Measurements from ENCODE around the gene TMEM132D. TPM values are rescaled to one million over a fixed set of nuclear protein-coding genes. Genes with fewer than 3 reads are reported as not detected.

TMEM132D gene
- total and polyA plus RNA-seq, 2 of the 4 experiments (the other 2 are of a cell fraction) = not detected

- H3K27me3 ChIP-seq (ENCODE audit: control insufficient read depth, insufficient read depth, low read length) = no peaks in the 10 kb centered on the region
- dilution Hi-C loops (cut with HindIII; ENCODE audit: low sequenced_read_pairs, unreplicated experiment) (no loop called here), intact Hi-C loops (cut with micrococcal nuclease) (no loop called here), in situ Hi-C loops (cut with MboI; ENCODE audit: low sequenced_read_pairs) (no loop called here)
- no peaks in the 10 kb centered on the region for H3K4me1 ChIP-seq (ENCODE audit: control insufficient read depth, insufficient read depth, low read length)
- DNase-seq (no peak), ATAC-seq (ENCODE audit: low read depth) (no peak)
- H2BK5ac ChIP-seq (ENCODE audit: low read depth, low read length, poor library complexity, severe bottlenecking) = no peak overlapping the region
- H3K27ac ChIP-seq (ENCODE audit: insufficient read depth, low read length) = no peak overlapping the region
- H2BK15ac ChIP-seq (ENCODE audit: low read depth, low read length) = no peak overlapping the region
- H3K4ac ChIP-seq (ENCODE audit: low read depth, low read length) = no peak overlapping the region
- H3K36me3 ChIP-seq (ENCODE audit: control insufficient read depth, insufficient read depth, low read length) = no peaks in the 10 kb centered on the region
- peaks cover 19% of the 10 kb centered on the region for H3K9me3 ChIP-seq (ENCODE audit: control insufficient read depth, insufficient read depth, low read length)
- H3K23ac ChIP-seq (ENCODE audit: low read depth, low read length) = no peak overlapping the region
- ChIA-PET POLR2A (ENCODE audit: unreplicated experiment) (no interaction called here), CTCF (no interaction called here)
- H2BK120ac ChIP-seq (ENCODE audit: low read depth, low read length) = no peak overlapping the region
- H2BK20ac ChIP-seq (ENCODE audit: low read depth, low read length) = no peak overlapping the region
- H3K9ac ChIP-seq (ENCODE audit: low read depth, low read length) = no peak overlapping the region
- H2AK9ac ChIP-seq (replicated peaks; ENCODE audit: low read depth, low read length, poor library complexity) = no peak overlapping the region
- H3K14ac ChIP-seq (replicated peaks; ENCODE audit: low read depth, low read length) = no peak overlapping the region
- no peak overlapping the region for H3K56ac ChIP-seq (ENCODE audit: extremely low read depth, insufficient read depth, low read length)
- no peaks in the 10 kb centered on the region for H4K20me1 ChIP-seq (ENCODE audit: insufficient read depth, low read length)
- no peak overlapping the region for H2AFZ ChIP-seq (replicated peaks; ENCODE audit: low read length, poor library complexity)
- H3K4me2 ChIP-seq (ENCODE audit: low read depth, low read length) = no peak overlapping the region
- H3K18ac ChIP-seq (ENCODE audit: low read depth, low read length) = no peak overlapping the region
- H4K5ac ChIP-seq (ENCODE audit: low read depth, low read length) = no peak overlapping the region
- no peak for TF ChIP-seq POLR2A (IDR thresholded peaks at IDR 0.05; ENCODE audit: low read depth, low read length)
- no peak for TF ChIP-seq CHD1 (IDR thresholded peaks at IDR 0.05; ENCODE audit: low read depth, low read length)
- no peak for TF ChIP-seq MAFK (IDR thresholded peaks at IDR 0.05; ENCODE audit: low read depth, low read length)
- no peak for TF ChIP-seq RAD21 (IDR thresholded peaks at IDR 0.05; ENCODE audit: low read length)
- no peak for TF ChIP-seq RCOR1 (IDR thresholded peaks at IDR 0.05; ENCODE audit: insufficient replicate concordance, low read length)
- TF ChIP-seq CEBPB (IDR thresholded peaks at IDR 0.05; ENCODE audit: low read depth, low read length) = no peak
- no peak for TF ChIP-seq RFX5 (IDR thresholded peaks at IDR 0.05; ENCODE audit: low read depth, low read length)
- TF ChIP-seq MAZ (IDR thresholded peaks at IDR 0.05; ENCODE audit: borderline replicate concordance, low read depth, low read length) = no peak
- TF ChIP-seq FOS (IDR thresholded peaks at IDR 0.05; ENCODE audit: low read depth, low read length) = no peak
- TF ChIP-seq BHLHE40 (IDR thresholded peaks at IDR 0.05; ENCODE audit: low read depth, low read length) = no peak
- TF ChIP-seq SMC3 (IDR thresholded peaks at IDR 0.05; ENCODE audit: low read depth, low read length) = no peak
- TF ChIP-seq CTCF (conservative IDR thresholded peaks at IDR 0.05; ENCODE audit: low read depth, low read length) = no peak
- TF ChIP-seq MXI1 (IDR thresholded peaks at IDR 0.05; ENCODE audit: borderline replicate concordance, low read depth, low read length) = no peak
- TF ChIP-seq, protein P1, sequence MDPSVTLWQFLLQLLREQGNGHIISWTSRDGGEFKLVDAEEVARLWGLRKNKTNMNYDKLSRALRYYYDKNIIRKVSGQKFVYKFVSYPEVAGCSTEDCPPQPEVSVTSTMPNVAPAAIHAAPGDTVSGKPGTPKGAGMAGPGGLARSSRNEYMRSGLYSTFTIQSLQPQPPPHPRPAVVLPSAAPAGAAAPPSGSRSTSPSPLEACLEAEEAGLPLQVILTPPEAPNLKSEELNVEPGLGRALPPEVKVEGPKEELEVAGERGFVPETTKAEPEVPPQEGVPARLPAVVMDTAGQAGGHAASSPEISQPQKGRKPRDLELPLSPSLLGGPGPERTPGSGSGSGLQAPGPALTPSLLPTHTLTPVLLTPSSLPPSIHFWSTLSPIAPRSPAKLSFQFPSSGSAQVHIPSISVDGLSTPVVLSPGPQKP (IDR thresholded peaks at IDR 0.05; ENCODE audit: borderline replicate concordance, low read depth, low read length) = no peak
- TF ChIP-seq USF2 (IDR thresholded peaks at IDR 0.05; ENCODE audit: low read depth, low read length) = no peak
- no peak for TF ChIP-seq NFE2L2 (IDR thresholded peaks at IDR 0.05; ENCODE audit: low read depth, low read length)
- H3K79me1 ChIP-seq (ENCODE audit: low read depth in 1 of 2, low read length in 2 of 2) = no peaks in the 10 kb centered on the region
- no TSS peak for BruUV-seq (replicated peaks)
- no peak overlapping the region for H4K91ac ChIP-seq (ENCODE audit: insufficient read depth, low read depth, low read length)
- H4K8ac ChIP-seq (ENCODE audit: low read depth in 2 of 2, low read length in 2 of 2) = no peak overlapping the region
- no peaks in the 10 kb centered on the region for H3K9me1 ChIP-seq (ENCODE audit: insufficient read depth, low read length)
- H3K4me3 ChIP-seq (ENCODE audit: insufficient read depth, low read depth, low read length) = no peak overlapping the region
- no peak overlapping the region for H2AK5ac ChIP-seq (ENCODE audit: low read depth, low read length)
- WGBS, 2 experiments (ENCODE audit: extremely low coverage in 2 of 2, insufficient read length in 1 of 2) = no CpG with 5 or more reads among the region's 5 CpGs
Measured at GRCh38 chr12:129428240-129428936, 475.4 kb downstream of the TMEM132D start.
